GM20431 (cell line): ENCODE results near the gene GAST.

Source experiments
- in situ Hi-C: fragments of 300-500 bp; cut with MseI, MboI; formaldehyde crosslinking; loops from one replicate; pipeline ENCODE4 v1.15.0; 2020; ENCODE audit warnings: low sequenced_read_pairs; ENCODE audit not compliant: unreplicated experiment

GAST gene

DNA sequence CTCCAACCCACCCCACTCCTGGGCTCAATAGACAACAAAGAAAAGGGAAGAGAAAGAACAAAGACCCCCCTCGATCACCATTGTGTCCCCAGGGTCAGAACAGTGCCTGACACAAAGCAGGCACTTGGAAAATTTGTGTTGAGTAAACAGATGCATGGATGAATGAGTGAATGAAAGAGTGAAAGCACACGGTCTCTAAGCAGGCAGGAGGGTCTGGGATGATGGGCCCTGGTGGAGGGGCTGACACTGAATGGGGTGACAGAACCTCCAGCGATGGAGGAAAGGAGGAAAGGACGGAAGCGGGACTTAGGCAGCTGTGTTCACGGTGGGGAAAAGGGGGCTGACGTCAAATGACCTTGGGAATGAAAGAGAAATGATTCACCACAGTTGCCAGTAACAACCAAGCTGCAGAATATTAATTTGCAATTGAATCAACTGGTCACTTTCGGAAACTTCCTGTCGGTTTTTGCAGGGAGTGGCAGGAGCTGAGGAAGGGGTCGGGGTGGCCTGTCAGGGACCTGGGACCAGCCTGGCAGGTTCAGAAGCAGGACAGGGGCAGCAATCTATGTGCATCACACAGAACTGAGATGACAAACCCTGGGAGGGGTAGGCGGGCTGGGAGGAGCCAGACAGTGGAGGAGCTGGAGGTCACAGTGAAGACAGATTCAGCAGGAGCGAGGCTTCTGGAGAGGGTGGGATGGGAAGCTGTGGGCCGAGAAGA, 6.7 kb upstream of the GAST start:
- in situ Hi-C loops: no loop called here

DNA sequence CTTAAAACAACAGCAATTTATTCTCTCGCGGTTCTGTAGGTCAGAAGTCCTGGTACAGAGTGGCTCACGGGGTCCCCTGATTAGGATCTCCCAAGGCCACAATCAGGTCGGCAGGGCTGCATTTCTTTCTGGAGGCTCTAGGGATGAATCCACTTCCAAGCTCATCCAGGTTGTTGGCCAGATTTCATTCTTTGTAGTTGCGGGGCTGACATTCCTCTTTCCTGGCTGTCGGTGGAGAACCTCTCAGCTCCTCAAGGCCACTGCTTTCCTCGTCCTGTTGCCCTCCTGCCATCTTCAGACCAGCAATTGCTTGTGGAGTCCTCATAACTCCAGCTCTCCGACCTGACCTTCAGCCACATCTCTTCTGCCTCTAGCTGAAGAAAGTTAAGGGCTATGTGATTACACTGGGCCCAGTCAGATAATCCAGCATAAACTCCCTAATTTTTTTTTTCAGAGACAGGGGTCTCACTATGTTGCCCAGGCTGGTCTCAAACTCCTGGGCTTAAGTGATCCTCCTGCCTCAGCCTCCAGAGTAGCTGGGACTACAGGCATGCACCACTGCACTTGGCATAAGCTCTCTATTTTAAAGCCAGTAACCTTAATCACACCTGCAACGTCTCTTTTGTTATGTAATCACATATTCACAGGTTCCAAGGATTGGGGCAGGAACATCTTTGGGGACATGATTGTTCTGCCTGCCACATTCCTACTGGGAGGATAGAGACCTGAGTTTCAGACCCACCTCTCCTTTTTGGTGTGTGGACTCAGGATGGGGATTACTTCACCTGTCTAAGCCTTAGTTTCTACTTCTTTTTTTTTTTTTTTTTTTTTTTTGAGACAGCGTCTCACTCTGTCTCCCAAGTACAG, 4.1 kb upstream of the GAST start:
- in situ Hi-C loops: no loop called here

DNA sequence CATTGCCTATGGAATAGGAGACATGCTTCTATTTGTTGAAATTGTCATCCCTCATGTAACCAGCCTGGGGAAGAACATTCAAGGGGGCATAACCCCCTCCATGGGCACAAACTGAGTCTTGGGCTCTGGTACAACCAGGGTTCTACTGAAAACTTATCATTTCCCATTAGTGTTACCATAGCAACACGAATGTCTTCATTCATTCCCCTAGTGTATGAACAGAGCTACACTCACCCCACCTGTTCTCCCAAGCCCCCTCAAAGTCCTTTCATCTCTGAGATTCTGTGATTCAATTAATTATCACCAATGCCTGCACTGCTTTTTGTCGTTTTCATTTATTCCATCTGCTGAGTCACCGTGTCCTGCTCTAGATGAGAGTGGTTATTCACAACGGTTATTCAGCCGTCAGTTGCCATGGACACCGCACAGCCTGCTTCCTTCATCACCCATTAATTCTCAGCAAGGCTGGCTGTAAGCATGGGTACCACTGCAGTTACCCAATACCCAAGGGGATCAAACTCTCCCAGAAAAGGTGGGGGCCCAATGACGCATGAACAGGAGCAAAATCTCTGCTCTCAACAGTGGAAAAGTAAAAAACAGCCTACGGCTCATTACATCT, 1.6 kb upstream of the GAST start:
- in situ Hi-C loops: no loop called here

GRCh38 chr17:41717408-41718286, 5.5 kb downstream of the GAST start:
- in situ Hi-C loops: no loop called here

DNA sequence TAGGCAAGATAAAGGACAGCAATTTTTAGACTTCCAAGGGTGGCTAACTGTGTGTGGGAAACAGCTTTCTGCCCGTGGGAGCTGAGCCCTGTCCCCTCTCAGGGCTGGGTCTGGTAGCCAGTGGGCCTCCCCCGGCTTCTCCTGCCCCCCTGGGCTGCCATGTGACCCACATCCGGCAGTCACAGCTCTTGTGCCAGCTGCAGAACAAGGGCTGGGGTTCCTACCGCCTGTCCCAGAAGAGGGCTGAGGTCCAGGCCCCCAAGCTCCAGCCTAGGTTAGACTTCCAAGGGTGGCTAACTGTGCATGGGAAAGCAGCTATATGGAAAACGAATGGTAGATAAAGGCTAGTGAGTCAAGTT, 6.1 kb downstream of the GAST start:
- in situ Hi-C loops: no loop called here

- in situ Hi-C loops: no loop called here
These were observed 10.1 kb downstream of the GAST start for GRCh38 chr17:41722231-41722630.

DNA sequence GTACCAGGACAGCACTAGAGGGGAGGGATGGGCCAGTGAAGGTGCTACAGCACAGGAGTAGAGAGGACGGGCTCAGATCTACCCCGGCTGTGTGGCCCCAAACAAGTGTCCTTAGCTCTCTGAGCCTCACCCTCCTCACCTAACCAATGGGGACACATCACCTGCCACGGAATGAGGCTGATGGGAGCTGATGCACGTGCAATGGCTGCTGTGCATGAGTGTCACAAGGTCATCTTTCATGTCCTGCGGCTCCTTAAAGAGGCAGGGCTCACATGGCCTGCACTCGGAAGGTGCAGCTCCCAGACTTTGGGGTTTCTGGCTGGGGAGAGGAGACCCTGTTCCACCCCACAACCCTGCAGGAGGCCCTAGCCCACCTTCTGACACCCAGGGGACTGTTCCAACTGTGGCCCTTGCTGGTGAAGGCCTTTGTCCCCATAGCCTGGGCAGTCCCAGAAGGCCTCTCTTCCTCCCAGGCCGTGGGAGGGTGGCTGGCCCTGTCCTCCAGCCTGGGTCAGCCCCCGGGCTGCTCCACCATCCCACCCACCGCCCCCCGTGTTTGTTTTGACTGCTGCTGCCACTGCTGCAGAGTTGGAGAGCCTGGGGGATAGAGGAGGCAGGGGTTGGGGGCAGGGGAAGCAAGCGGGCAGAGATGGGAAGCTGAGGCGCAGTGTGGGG, 11.8 kb downstream of the GAST start:
- in situ Hi-C loops: no loop called here

- in situ Hi-C loops: no loop called here
These were observed 12.4 kb downstream of the GAST start for GRCh38 chr17:41724476-41725050.

GRCh38 chr17:41725134-41725533, 13.0 kb downstream of the GAST start:
- in situ Hi-C loops: no loop called here

- in situ Hi-C loops: no loop called here
These were observed 15.9 kb downstream of the GAST start for GRCh38 chr17:41728056-41728455.

DNA sequence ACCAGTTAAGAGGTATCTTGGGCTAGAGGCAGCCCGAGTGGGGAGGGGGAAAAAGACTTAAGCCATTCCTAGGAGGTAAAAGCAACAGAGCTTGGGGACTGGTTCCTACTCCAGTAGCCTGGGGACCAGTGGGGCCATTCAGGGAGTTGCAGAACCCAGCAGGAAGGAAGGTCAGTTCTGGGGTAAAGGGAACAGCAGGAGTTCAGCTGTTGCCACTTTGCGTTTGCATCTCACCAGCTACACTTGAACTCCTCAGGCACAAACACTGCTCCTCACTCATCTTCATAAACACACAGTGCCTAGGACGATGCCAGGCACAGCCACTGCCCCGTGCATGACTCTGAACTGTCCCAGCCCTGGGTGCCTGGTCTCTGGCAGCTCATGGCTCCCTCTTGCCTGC, 18.3 kb downstream of the GAST start:
- in situ Hi-C loops: loop anchor here (10.0 kb wide), 1 partner anchor 74 kb away; no protein-coding TSS in a partner anchor

GRCh38 chr17:41731836-41732235, 19.7 kb downstream of the GAST start:
- in situ Hi-C loops: loop anchor here (10.0 kb wide), 1 partner anchor 73 kb away; no protein-coding TSS in a partner anchor

- in situ Hi-C loops: loop anchor here (10.0 kb wide), 1 partner anchor 71 kb away; no protein-coding TSS in a partner anchor
These were observed 21.4 kb downstream of the GAST start for GRCh38 chr17:41733348-41734138.

DNA sequence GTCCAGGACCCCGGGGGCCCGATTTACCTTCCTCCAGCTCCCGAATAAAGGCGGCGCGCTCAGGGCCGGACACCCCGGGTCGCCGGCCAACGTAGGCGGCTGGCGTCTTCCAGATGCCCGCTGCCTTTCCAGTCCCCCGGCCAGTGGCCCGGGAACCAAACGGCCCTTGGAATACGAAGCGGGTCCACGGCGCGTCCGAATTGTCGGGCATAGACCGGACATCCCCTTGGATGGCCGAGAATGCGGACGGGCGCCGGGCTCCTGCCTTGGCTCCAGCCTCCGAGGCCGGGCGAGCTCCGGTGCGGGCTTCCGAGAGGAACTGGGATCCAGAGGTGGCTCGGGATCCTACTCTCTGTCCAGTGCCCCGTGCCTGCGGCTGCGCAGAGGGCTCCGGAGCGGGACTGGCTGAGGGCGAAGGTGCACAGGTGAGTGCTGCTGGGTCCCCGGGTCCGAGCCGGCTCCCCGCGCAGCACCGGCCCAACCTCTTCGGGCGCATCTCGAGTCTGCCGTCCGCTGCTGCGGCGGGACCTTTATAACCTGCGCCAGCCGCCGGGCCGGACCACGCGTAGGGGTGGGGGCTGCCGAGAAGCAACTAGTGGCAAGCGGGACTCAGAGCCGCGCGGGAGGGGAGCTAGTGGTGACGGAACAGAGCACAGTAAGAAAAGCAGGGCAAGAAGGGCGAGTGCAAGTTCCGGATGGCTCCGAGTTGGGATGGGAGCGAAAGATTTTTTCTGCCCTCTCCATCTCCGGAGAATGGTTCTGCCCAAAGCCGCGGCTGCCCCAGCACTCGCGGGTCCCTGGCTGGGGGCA, 22.2 kb downstream of the GAST start, which contains the start of gene HAP1:
Gene HAP1 (minus strand): TSS at position 505 of the 810 bp plus-strand sequence. CDS start 9 bp downstream, at position 496.
- in situ Hi-C loops: loop anchor here (10.0 kb wide), 1 partner anchor 70 kb away; no protein-coding TSS in a partner anchor

GRCh38 chr17:41734949-41735313, 22.8 kb downstream of the GAST start:
- in situ Hi-C loops: loop anchor here (10.0 kb wide), 1 partner anchor 70 kb away; no protein-coding TSS in a partner anchor

GRCh38 chr17:41735744-41736143, 23.6 kb downstream of the GAST start:
- in situ Hi-C loops: loop anchor here (10.0 kb wide), 1 partner anchor 69 kb away; no protein-coding TSS in a partner anchor
